DOHH2 (cell line): Measurements from ENCODE around the gene ERMN.
"Not testable (repeated sequence)": the region's sequence is repeated elsewhere in the genome, so short reads cannot be mapped to it uniquely, and the experiment has no call there.

Source experiments
- H3F3A ChIP-seq: fragments of 200-600 bp; sonication (generic), shearing (Covaris generic); 2 replicates; pipeline ENCODE4 v1.6.0; 2016; ENCODE audit warnings: antibody characterized with exemption, mild to moderate bottlenecking; ENCODE audit not compliant: control insufficient read depth, insufficient read depth
- H3K27ac ChIP-seq: fragments of 200-600 bp; sonication (generic); 2 replicates; pipeline ENCODE4 v1.5.1; 2014; ENCODE audit warnings: low read depth, mild to moderate bottlenecking, low read length, moderate library complexity
- H3K27me3 ChIP-seq: fragments of 200-600 bp; sonication (generic); 2 replicates; pipeline ENCODE4 v1.6.1; 2014; ENCODE audit warnings: mild to moderate bottlenecking, low read length, mixed read lengths; ENCODE audit not compliant: control insufficient read depth
- H3K36me3 ChIP-seq: fragments of 200-600 bp; sonication (generic); 2 replicates; pipeline ENCODE4 v1.6.1; 2014; ENCODE audit warnings: mild to moderate bottlenecking, low read length, moderate library complexity, mixed read lengths; ENCODE audit not compliant: control insufficient read depth
- H3K4me1 ChIP-seq: fragments of 200-600 bp; sonication (generic); 2 replicates; pipeline ENCODE4 v1.6.1; 2014; ENCODE audit warnings: mild to moderate bottlenecking, low read length, mixed read lengths; ENCODE audit not compliant: control insufficient read depth
- H3K4me2 ChIP-seq: fragments of 200-600 bp; sonication (generic); 2 replicates; pipeline ENCODE4 v1.6.0; 2014; ENCODE audit warnings: mild to moderate bottlenecking, low read length, moderate library complexity
- H3K4me3 ChIP-seq: fragments of 200-600 bp; sonication (generic); 2 replicates; pipeline ENCODE4 v1.5.1; 2014; ENCODE audit warnings: mild to moderate bottlenecking, low read length, mixed read lengths
- H3K79me2 ChIP-seq: fragments of 200-600 bp; sonication (generic); 2 replicates; pipeline ENCODE4 v1.6.1; 2014; ENCODE audit warnings: mild to moderate bottlenecking, low read length, mixed read lengths; ENCODE audit not compliant: control insufficient read depth
- H3K9me2 ChIP-seq: fragments of 200-600 bp; sonication (generic); replicated peaks from 2 replicates; pipeline ENCODE4 v1.6.1; 2014; ENCODE audit warnings: mild to moderate bottlenecking, low read length, mixed read lengths; ENCODE audit not compliant: control insufficient read depth
- H3K9me3 ChIP-seq: fragments of 200-600 bp; sonication (generic); 2 replicates; pipeline ENCODE4 v1.6.1; 2014; ENCODE audit warnings: antibody characterized with exemption, low read length, mixed read lengths; ENCODE audit not compliant: control insufficient read depth, insufficient read depth
- H4K20me1 ChIP-seq: fragments of 200-600 bp; sonication (generic); 2 replicates; pipeline ENCODE4 v1.6.0; 2014; ENCODE audit warnings: low read depth, mild to moderate bottlenecking, antibody characterized with exemption, low read length, moderate library complexity; ENCODE audit not compliant: control insufficient read depth, insufficient read depth
- CTCF ChIP-seq: fragments of 200-600 bp; sonication (generic); IDR thresholded peaks from one replicate; pipeline ENCODE4 v1.5.1; 2014; ENCODE audit warnings: antibody characterized with exemption, mild to moderate bottlenecking, low read depth, low read length; ENCODE audit not compliant: poor library complexity, severe bottlenecking
- EZH2phosphoT487 ChIP-seq: fragments of 200-600 bp; sonication (generic); IDR thresholded peaks from 2 replicates; pipeline ENCODE4 v1.6.1; 2017; ENCODE audit warnings: borderline replicate concordance, mild to moderate bottlenecking, antibody characterized with exemption, low read length, moderate library complexity, mixed read lengths

Gene ERMN

GRCh38 chr2:157349949-157350515 is 24.4 kb upstream of the ERMN start:
- Histone ChIP-seq H3K36me3 (no peaks in the 10 kb centered on the region), H3K4me1 (no peaks in the 10 kb centered on the region), H3K9me2 (no peaks in the 10 kb centered on the region), H3K4me2 (no peak overlapping the region), H4K20me1 (no peaks in the 10 kb centered on the region), H3K27ac (no peak overlapping the region), H3K9me3 (peaks cover 8% of the 10 kb centered on the region; the same call in 1 of the 2 replicates), H3K4me3 (no peak overlapping the region), H3K79me2 (no peaks in the 10 kb centered on the region), H3F3A (no peaks in the 10 kb centered on the region), H3K27me3 (no peaks in the 10 kb centered on the region)
- TF ChIP-seq CTCF (no peak), EZH2phosphoT487 (no peak)

GRCh38 chr2:157348291-157348921 is 22.8 kb upstream of the ERMN start:
- Histone ChIP-seq H4K20me1 (no peaks in the 10 kb centered on the region), H3K4me3 (no peak overlapping the region), H3F3A (no peaks in the 10 kb centered on the region), H3K36me3 (no peaks in the 10 kb centered on the region), H3K79me2 (no peaks in the 10 kb centered on the region), H3K27ac (no peak overlapping the region), H3K9me2 (no peaks in the 10 kb centered on the region), H3K9me3 (peaks cover 16% of the 10 kb centered on the region; the same call in 1 of the 2 replicates), H3K4me1 (no peaks in the 10 kb centered on the region), H3K4me2 (no peak overlapping the region), H3K27me3 (no peaks in the 10 kb centered on the region)
- no peak for TF ChIP-seq EZH2phosphoT487
- no peak for TF ChIP-seq CTCF

GRCh38 chr2:157345647-157346389 is 20.2 kb upstream of the ERMN start:
- Histone ChIP-seq H3K9me2 (no peaks in the 10 kb centered on the region), H3K27me3 (no peaks in the 10 kb centered on the region)

GRCh38 chr2:157341381-157341780 is 15.8 kb upstream of the ERMN start:
- H3K79me2 ChIP-seq, H3K4me2 ChIP-seq, H3K4me3 ChIP-seq, H4K20me1 ChIP-seq, H3K4me1 ChIP-seq, H3K27me3 ChIP-seq, H3K36me3 ChIP-seq, H3K27ac ChIP-seq, H3F3A ChIP-seq, H3K9me2 ChIP-seq: not testable (repeated sequence)
- peaks cover 19% of the 10 kb centered on the region; the same call in 1 of the 2 replicates for H3K9me3 ChIP-seq

More at GRCh38 chr2:157345647-157346389, 20.2 kb upstream of the ERMN start:
- H3K9me3 ChIP-seq = peaks cover 19% of the 10 kb centered on the region; the same call in 1 of the 2 replicates
- no peaks in the 10 kb centered on the region for H4K20me1 ChIP-seq
- no peaks in the 10 kb centered on the region for H3F3A ChIP-seq
- H3K79me2 ChIP-seq = no peaks in the 10 kb centered on the region
- H3K4me2 ChIP-seq = no peak overlapping the region
- H3K4me3 ChIP-seq = no peak overlapping the region
- H3K27ac ChIP-seq = no peak overlapping the region
- TF ChIP-seq CTCF = no peak
- H3K36me3 ChIP-seq = no peaks in the 10 kb centered on the region
- H3K4me1 ChIP-seq = no peaks in the 10 kb centered on the region
